Lower lobe of right lung (tissue), 2 donors: Measurements from ENCODE around the gene PDXP. TPM values are rescaled to one million over a fixed set of nuclear protein-coding genes. Genes with fewer than 3 reads are reported as not detected.

Experiments
- ATAC-seq, 2 donors: fragments of 200-7000 bp; cut with Tn5 transposase; one replicate each; pipeline ENCODE4 v1.9.1; 2020 to 2022; ENCODE audit warnings: mild to moderate bottlenecking in 2 of 2, moderate library complexity in 2 of 2
- DNase-seq: peaks from one replicate; pipeline ENCODE4 v3.0.0-alpha.2; 2020
- H3K27ac ChIP-seq: fragments of 200-600 bp; one replicate; pipeline ENCODE4 v1.8.0; 2022
- H3K27me3 ChIP-seq: fragments of 200-600 bp; one replicate; pipeline ENCODE4 v1.8.0; 2022; ENCODE audit warnings: low read depth
- H3K36me3 ChIP-seq: fragments of 200-600 bp; one replicate; pipeline ENCODE4 v1.8.0; 2022; ENCODE audit warnings: mild to moderate bottlenecking
- H3K4me1 ChIP-seq: fragments of 200-600 bp; one replicate; pipeline ENCODE4 v1.8.0; 2022
- H3K4me3 ChIP-seq: fragments of 200-600 bp; one replicate; pipeline ENCODE4 v1.8.0; 2022; ENCODE audit warnings: mild to moderate bottlenecking
- H3K9me3 ChIP-seq: fragments of 200-600 bp; one replicate; pipeline ENCODE4 v1.8.0; 2022
- CTCF ChIP-seq: fragments of 200-600 bp; IDR thresholded peaks from one replicate; pipeline ENCODE4 v1.8.0; 2022; ENCODE audit warnings: antibody characterized with exemption, mild to moderate bottlenecking
- intact Hi-C: fragments of 100-400 bp; cut with DNase I; formaldehyde crosslinking; loops from one replicate; pipeline ENCODE4 v1.11.0; 2022
- total RNA-seq: library from RNA; stranded (reverse); fragmentation: NEBNext Ultra II Directional; extraction: Animal tissue kit (Norgen Biotek cat#: 25700); gene quantifications from one replicate; pipeline ENCODE4 v1.2.1, GENCODE V29; 2021
- donor health status: DM: no; HTN: yes; CAD: no; lungs with severe emphysema.

Gene PDXP
- total RNA-seq, 1 donor from 2014 or later, result 3.9 TPM

- Histone ChIP-seq H3K4me1 (peaks cover 39% of the 10 kb centered on the region), H3K4me3 (peak overlapping the region; percentile 48), H3K27me3 (no peaks in the 10 kb centered on the region), H3K9me3 (no peaks in the 10 kb centered on the region), H3K36me3 (no peaks in the 10 kb centered on the region), H3K27ac (peak overlapping the region; percentile 31)
- DNase-seq, result no peak
- no peak for ATAC-seq
- TF ChIP-seq CTCF, result no peak
- intact Hi-C loops, result no loop called here
Measured at GRCh38 chr22:37659897-37660708, 1.6 kb downstream of the PDXP start.

- peaks cover 4% of the 10 kb centered on the region for H3K36me3 ChIP-seq
- intact Hi-C loops, result no loop called here
- ATAC-seq (no peak), DNase-seq (no peak)
- H3K27me3 ChIP-seq, result no peaks in the 10 kb centered on the region
- H3K9me3 ChIP-seq, result no peaks in the 10 kb centered on the region
- H3K27ac ChIP-seq, result peak overlapping the region; percentile 31
- H3K4me3 ChIP-seq, result no peak overlapping the region
- peaks cover 39% of the 10 kb centered on the region for H3K4me1 ChIP-seq
- no peak for TF ChIP-seq CTCF
Measured at GRCh38 chr22:37660709-37661045, 2.2 kb downstream of the PDXP start.

- H3K27me3 ChIP-seq, result no peaks in the 10 kb centered on the region
- peak overlapping the region; percentile 56 for H3K27ac ChIP-seq
- H3K9me3 ChIP-seq, result no peaks in the 10 kb centered on the region
- intact Hi-C loops, result no loop called here
- peak; percentile 32 for TF ChIP-seq CTCF
- peaks cover 11% of the 10 kb centered on the region for H3K36me3 ChIP-seq
- H3K4me3 ChIP-seq, result no peak overlapping the region
- H3K4me1 ChIP-seq, result peaks cover 39% of the 10 kb centered on the region
- no peak for DNase-seq
- peak in 1 of 2 donors; percentile 22 for ATAC-seq
Measured at GRCh38 chr22:37661160-37661924, 2.8 kb downstream of the PDXP start.

- intact Hi-C loops, result no loop called here
- no peak for TF ChIP-seq CTCF
- ATAC-seq (no peak), DNase-seq (no peak)
- peaks cover 14% of the 10 kb centered on the region for H3K36me3 ChIP-seq
- peaks cover 39% of the 10 kb centered on the region for H3K4me1 ChIP-seq
- H3K4me3 ChIP-seq, result no peak overlapping the region
- no peaks in the 10 kb centered on the region for H3K9me3 ChIP-seq
- no peak overlapping the region for H3K27ac ChIP-seq
- no peaks in the 10 kb centered on the region for H3K27me3 ChIP-seq
Measured at GRCh38 chr22:37662039-37662438, 3.5 kb downstream of the PDXP start.

GRCh38 chr22:37663521-37664140 lies 5.1 kb downstream of the PDXP start:
- TF ChIP-seq CTCF, result no peak
- Histone ChIP-seq H3K9me3 (no peaks in the 10 kb centered on the region), H3K27ac (no peak overlapping the region), H3K27me3 (no peaks in the 10 kb centered on the region), H3K4me1 (peaks cover 31% of the 10 kb centered on the region), H3K36me3 (peaks cover 14% of the 10 kb centered on the region), H3K4me3 (no peak overlapping the region)
- no peak for DNase-seq
- ATAC-seq, result no peak
- intact Hi-C loops, result no loop called here
